A549 (cell line): ENCODE data around the gene NTF3.

Experiments
- CBX8 ChIP-seq: fragments of 200-600 bp; sonication (generic); IDR thresholded peaks from 2 replicates; pipeline ENCODE4 v1.6.1; 2016
- CTCF ChIP-seq: fragments of >200 bp; sonication (Bioruptor Twin); formaldehyde crosslinking; IDR thresholded peaks from 3 replicates; pipeline ENCODE4 v1.5.1; 2016
- EP300 ChIP-seq, 2 experiments: fragments of >200 bp; sonication (Bioruptor Twin); formaldehyde crosslinking; IDR thresholded peaks; 2 replicates in 1 of 2; 3 replicates in 1 of 2; pipeline ENCODE4 v1.6.1; 2016 to 2017
- HOXB5 ChIP-seq: fragments of 250-450 bp; sonication (Bioruptor Pico); IDR thresholded peaks from 2 replicates; pipeline ENCODE4 v1.5.0; 2020; ENCODE audit warnings: mild to moderate bottlenecking, moderate library complexity
- TF ChIP-seq, protein P1 (sequence below): fragments of 250-450 bp; sonication (Bioruptor Pico); IDR thresholded peaks from 2 replicates; pipeline ENCODE4 v1.5.0; 2021; ENCODE audit warnings: mild to moderate bottlenecking, moderate library complexity, borderline replicate concordance
- TF ChIP-seq, protein P2 (sequence below): fragments of >200 bp; sonication (Bioruptor Twin); formaldehyde crosslinking; IDR thresholded peaks from 3 replicates; pipeline ENCODE4 v1.6.1; 2016

DNA sequence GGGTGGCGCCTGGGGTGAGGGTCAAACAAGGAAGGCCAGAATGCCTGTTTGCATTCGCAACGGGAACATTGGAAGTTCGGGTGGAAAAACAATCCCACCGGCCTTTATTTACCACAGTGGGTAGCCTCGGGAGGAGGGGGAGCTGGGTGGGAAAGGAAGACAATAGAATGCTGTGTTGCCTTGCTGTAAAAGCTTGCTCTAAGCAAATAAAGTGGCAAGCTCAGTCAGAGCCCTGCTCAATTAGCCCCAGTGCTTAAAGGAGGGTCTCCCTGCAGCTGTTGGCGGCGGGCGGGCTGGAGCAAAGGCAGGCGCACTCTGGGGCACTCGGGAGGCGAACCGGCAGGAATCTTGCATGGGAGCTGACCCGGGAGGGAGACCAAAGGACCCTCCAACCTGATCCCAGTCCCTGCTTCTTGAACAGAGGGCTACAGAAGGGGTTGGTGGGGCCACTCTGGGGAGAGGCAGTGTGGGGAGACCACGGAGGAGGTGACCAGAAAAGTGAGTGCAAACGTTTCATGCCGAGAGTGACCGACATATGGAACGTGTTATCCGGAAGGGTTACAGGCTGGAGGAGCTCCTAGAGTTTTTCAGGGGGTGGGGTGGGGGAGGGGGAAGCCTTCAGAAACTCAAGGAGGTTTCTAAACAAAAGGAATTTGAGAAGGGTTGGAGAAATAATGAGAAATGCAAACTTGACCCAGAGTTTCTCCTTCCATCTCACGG lies 48.5 kb downstream of the NTF3 start:
- TF ChIP-seq CBX8: no peak
- no peak for TF ChIP-seq HOXB5 (CRISPR knock-in tag)
- no peak for TF ChIP-seq CTCF
- TF ChIP-seq EP300 (IDR thresholded peaks at IDR 0.05): no peak
- TF ChIP-seq, protein P1, sequence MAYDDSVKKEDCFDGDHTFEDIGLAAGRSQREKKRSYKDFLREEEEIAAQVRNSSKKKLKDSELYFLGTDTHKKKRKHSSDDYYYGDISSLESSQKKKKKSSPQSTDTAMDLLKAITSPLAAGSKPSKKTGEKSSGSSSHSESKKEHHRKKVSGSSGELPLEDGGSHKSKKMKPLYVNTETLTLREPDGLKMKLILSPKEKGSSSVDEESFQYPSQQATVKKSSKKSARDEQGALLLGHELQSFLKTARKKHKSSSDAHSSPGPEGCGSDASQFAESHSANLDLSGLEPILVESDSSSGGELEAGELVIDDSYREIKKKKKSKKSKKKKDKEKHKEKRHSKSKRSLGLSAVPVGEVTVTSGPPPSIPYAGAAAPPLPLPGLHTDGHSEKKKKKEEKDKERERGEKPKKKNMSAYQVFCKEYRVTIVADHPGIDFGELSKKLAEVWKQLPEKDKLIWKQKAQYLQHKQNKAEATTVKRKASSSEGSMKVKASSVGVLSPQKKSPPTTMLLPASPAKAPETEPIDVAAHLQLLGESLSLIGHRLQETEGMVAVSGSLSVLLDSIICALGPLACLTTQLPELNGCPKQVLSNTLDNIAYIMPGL (CRISPR knock-in tag): no peak
- TF ChIP-seq, protein P2, sequence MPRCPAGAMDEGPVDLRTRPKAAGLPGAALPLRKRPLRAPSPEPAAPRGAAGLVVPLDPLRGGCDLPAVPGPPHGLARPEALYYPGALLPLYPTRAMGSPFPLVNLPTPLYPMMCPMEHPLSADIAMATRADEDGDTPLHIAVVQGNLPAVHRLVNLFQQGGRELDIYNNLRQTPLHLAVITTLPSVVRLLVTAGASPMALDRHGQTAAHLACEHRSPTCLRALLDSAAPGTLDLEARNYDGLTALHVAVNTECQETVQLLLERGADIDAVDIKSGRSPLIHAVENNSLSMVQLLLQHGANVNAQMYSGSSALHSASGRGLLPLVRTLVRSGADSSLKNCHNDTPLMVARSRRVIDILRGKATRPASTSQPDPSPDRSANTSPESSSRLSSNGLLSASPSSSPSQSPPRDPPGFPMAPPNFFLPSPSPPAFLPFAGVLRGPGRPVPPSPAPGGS: no peak
